Right cardiac atrium (tissue), 5 donors: ENCODE measurements around the gene SLC22A12. TPM values are rescaled to one million over a fixed set of nuclear protein-coding genes. Genes with fewer than 3 reads are reported as not detected.
A peak's percentile ranks its signal among the peaks of the same experiment; 100 is the strongest.

ENCODE experiments used
- ATAC-seq, 2 donors: fragments of 200-7000 bp; cut with Tn5 transposase; one replicate each; pipeline versions ENCODE4 v1.8.0 to v1.9.1; 2020; ENCODE audit warnings: moderate library complexity in 2 of 2, mild to moderate bottlenecking in 1 of 2
- DNase-seq, 3 donors: peaks; one replicate each; pipeline ENCODE4 v3.0.0-alpha.2; 2020
- H3K27ac ChIP-seq: one replicate; pipeline ENCODE4 v1.5.1; 2013; ENCODE audit warnings: mild to moderate bottlenecking, low read length, control low read depth, moderate library complexity
- H3K27me3 ChIP-seq: one replicate; pipeline ENCODE4 v1.6.1; 2013; ENCODE audit not compliant: control insufficient read depth, insufficient read depth
- H3K4me1 ChIP-seq: one replicate; pipeline ENCODE4 v1.6.1; 2013; ENCODE audit warnings: low read length; ENCODE audit not compliant: control insufficient read depth, insufficient read depth
- H3K4me3 ChIP-seq: one replicate; pipeline ENCODE4 v1.5.1; 2013; ENCODE audit warnings: low read length, control low read depth
- H3K9me3 ChIP-seq: one replicate; pipeline ENCODE4 v1.6.1; 2013; ENCODE audit warnings: low read length; ENCODE audit not compliant: control insufficient read depth
- WGBS: extraction: QIAGEN DNeasy Blood & Tissue Kit; methylation state at CpG from one replicate; pipeline ENCODE4 v1.1.7; 2013; 5-methylcytosine and 5-hydroxymethylcytosine counted together
- intact Hi-C, 4 donors: fragments of 100-400 bp; cut with DNase I; formaldehyde crosslinking; loops; one replicate each; pipeline versions ENCODE4 v1.11.0 to v1.14.0; 2022 to 2023
- polyA plus RNA-seq: library from polyadenylated mRNA; stranded (reverse); fragments of 200-250 nt; gene quantifications from one replicate; pipeline ENCODE4 v1.2.3, GENCODE V29; 2013
- total RNA-seq, 4 donors: library from RNA; stranded (reverse); fragmentation: NEBNext Ultra II Directional; extraction: Animal tissue kit (Norgen Biotek cat#: 25700); gene quantifications; one replicate each; pipeline ENCODE4 v1.2.1, GENCODE V29; 2021
- donor health status: healthy with polysubstance abuse.
- donor health status: DM: no; HTN: yes; CAD: no.
- donor health status: DM: no; HTN: no; CAD: no.
- donor health status: DM: no; HTN: yes; CAD: no; lungs with severe emphysema.
- donor health status: DM: yes; HTN: yes; CAD: no.

Gene SLC22A12
- total and polyA plus RNA-seq, 5 donors = not detected

- no peaks in the 10 kb centered on the region for H3K4me1 ChIP-seq
- intact Hi-C loops = no loop called here
- H3K27ac ChIP-seq = no peak overlapping the region
- H3K4me3 ChIP-seq = no peak overlapping the region
- no peaks in the 10 kb centered on the region for H3K27me3 ChIP-seq
- ATAC-seq (no peak), DNase-seq (no peak)
- no peaks in the 10 kb centered on the region for H3K9me3 ChIP-seq
- WGBS = 90% methylated on average over 4 of the region's 4 CpGs
These were observed 40.7 kb downstream of the SLC22A12 start for GRCh38 chr11:64631675-64632074.

GRCh38 chr11:64632237-64632636 is 41.2 kb downstream of the SLC22A12 start:
- Histone ChIP-seq H3K27ac (no peak overlapping the region), H3K27me3 (no peaks in the 10 kb centered on the region), H3K9me3 (no peaks in the 10 kb centered on the region), H3K4me1 (no peaks in the 10 kb centered on the region), H3K4me3 (no peak overlapping the region)
- no peak for DNase-seq
- no peak for ATAC-seq
- intact Hi-C loops = no loop called here
- 74% methylated on average over 6 of the region's 6 CpGs for WGBS

GRCh38 chr11:64632654-64633053 is 41.6 kb downstream of the SLC22A12 start:
- 85% methylated on average over 10 of the region's 10 CpGs for whole genome bisulfite sequencing
- H3K4me3 ChIP-seq = no peak overlapping the region
- intact Hi-C loops = no loop called here
- no peaks in the 10 kb centered on the region for H3K9me3 ChIP-seq
- H3K27me3 ChIP-seq = no peaks in the 10 kb centered on the region
- H3K4me1 ChIP-seq = no peaks in the 10 kb centered on the region
- DNase-seq = no peak
- ATAC-seq = no peak
- no peak overlapping the region for H3K27ac ChIP-seq

- no peak for DNase-seq
- no peak overlapping the region for H3K27ac ChIP-seq
- no peaks in the 10 kb centered on the region for H3K4me1 ChIP-seq
- H3K9me3 ChIP-seq = no peaks in the 10 kb centered on the region
- H3K27me3 ChIP-seq = no peaks in the 10 kb centered on the region
- 71% methylated on average over 7 of the region's 7 CpGs for WGBS
- no peak for ATAC-seq
- intact Hi-C loops = no loop called here
- no peak overlapping the region for H3K4me3 ChIP-seq
These were observed 42.6 kb downstream of the SLC22A12 start for GRCh38 chr11:64633555-64634159.

DNA sequence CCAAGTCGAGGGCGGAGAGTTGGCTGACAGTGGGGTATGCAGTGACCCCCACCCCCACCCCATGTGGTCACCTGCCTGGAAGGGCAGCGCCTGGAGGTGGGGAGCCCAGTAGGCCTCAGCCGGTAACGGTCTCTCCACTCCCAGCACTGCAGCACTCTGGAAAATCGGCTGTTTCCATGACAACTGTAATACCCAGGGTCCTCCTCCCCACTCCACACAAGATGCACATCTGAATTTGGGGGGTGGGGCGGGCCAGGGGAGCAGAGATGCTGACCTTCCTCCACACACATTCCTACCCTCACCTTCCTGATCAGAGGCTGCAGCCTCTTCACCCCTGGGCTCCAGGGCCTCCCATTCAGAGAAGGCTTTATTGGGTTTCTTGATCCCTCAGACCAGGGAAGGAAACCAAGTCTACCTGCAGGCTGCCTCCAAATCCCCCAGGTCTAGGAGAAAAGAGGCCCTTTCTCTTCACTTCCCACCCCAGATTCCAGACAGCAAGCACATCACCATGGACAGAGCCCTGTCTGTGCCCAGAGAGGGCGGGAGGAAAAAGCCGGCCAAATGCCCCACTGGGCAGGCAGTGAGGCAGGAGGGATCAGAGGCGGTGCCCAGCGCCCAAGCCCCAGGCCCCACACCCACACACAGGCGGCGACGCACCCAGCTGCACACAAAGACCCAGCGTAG is 46.5 kb downstream of the SLC22A12 start:
- DNase-seq (peak in 1 of 3 donors; percentile 24), ATAC-seq (peak in 1 of 2 donors; percentile 7)
- Histone ChIP-seq H3K9me3 (no peaks in the 10 kb centered on the region), H3K27me3 (no peaks in the 10 kb centered on the region), H3K4me1 (peaks cover 3% of the 10 kb centered on the region), H3K27ac (no peak overlapping the region), H3K4me3 (no peak overlapping the region)
- intact Hi-C loops = no loop called here
- WGBS = 58% methylated on average over 15 of the region's 15 CpGs

- intact Hi-C loops = no loop called here
- ATAC-seq (peak; percentile 46 to 48), DNase-seq (peak in 1 of 3 donors; percentile 61)
- H3K27ac ChIP-seq = no peak overlapping the region
- peak overlapping the region; percentile 0 for H3K4me3 ChIP-seq
- no peaks in the 10 kb centered on the region for H3K9me3 ChIP-seq
- peaks cover 3% of the 10 kb centered on the region for H3K4me1 ChIP-seq
- 13% methylated on average over 37 of the region's 37 CpGs for WGBS
- H3K27me3 ChIP-seq = no peaks in the 10 kb centered on the region
These were observed 47.1 kb downstream of the SLC22A12 start for GRCh38 chr11:64638018-64638665.

- no peaks in the 10 kb centered on the region for H3K9me3 ChIP-seq
- H3K27ac ChIP-seq = no peak overlapping the region
- no peaks in the 10 kb centered on the region for H3K27me3 ChIP-seq
- no peak overlapping the region for H3K4me3 ChIP-seq
- DNase-seq (no peak), ATAC-seq (no peak)
- peaks cover 3% of the 10 kb centered on the region for H3K4me1 ChIP-seq
- over 99% methylated on average over 2 of the region's 2 CpGs for WGBS
- intact Hi-C loops = no loop called here
These were observed 47.8 kb downstream of the SLC22A12 start for GRCh38 chr11:64638829-64639228.

DNA sequence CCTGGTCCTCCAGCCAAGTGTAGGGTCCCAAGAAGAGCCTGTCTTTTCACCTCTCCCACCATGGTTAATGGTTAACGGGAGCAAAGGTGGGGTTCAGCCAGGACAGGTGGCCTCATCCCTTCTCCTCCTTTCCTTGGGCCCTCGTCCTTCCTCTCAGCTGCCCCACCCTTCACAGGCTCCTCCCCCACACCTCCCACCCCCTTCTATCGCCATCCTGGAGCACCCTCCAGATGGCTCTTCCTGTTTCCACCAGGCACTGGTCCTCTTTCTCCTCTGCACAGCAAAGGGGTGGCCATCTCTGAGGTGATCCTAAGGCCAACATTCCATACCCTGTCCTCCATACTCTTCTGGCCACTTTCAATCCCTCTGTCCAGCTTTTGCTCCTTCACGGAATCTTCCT is 48.9 kb downstream of the SLC22A12 start:
- intact Hi-C loops = loop anchor here in 1 of 4 donors (10.0 kb wide), 1 partner anchor 185 kb away; no protein-coding TSS in a partner anchor
- H3K4me3 ChIP-seq = no peak overlapping the region
- no peaks in the 10 kb centered on the region for H3K9me3 ChIP-seq
- no peak for ATAC-seq
- H3K27me3 ChIP-seq = no peaks in the 10 kb centered on the region
- no peak for DNase-seq
- peaks cover 3% of the 10 kb centered on the region for H3K4me1 ChIP-seq
- H3K27ac ChIP-seq = no peak overlapping the region
- 77% methylated on average over 4 of the region's 4 CpGs for WGBS

DNA sequence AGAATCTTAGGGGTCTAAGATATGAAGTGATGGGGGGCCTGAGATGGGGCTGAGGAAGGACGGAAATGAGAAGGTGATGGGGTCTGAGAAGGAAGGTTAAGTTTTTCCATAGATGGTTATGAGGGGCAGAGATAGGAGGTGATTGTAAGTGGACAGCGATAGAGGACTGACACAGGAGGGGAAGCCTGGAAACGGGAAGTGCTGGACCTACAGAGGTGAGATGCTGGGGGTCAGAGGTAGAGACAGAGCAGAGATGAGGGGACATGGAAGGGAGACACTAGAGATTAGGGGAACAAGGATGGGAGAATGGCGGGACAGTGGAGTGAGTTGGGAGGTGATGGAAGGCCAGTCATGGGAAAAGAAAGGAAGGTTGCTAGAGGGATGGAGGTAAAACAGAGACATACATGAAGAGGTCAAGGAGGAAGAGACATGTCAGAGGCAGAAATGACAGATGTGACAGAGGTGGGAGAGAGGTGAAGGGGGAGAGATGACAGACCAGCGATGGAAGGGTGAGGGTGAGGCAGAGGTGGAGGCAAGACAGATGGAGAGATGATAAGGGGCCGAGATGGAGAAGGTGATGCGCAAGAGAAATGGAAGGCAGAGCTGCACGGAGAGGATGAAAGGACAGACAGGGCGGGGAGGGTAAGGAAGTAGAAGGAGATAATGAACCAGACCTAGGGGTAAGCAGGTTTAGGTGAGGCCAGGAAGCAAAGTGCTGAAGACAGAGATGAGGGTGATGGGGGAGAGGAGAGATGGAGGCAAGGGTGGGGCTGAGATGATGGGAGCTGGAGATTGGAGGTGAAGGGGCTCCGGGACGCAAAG is 50.8 kb downstream of the SLC22A12 start:
- WGBS = 48% methylated on average over 11 of the region's 11 CpGs
- H3K9me3 ChIP-seq = no peaks in the 10 kb centered on the region
- no peak overlapping the region for H3K4me3 ChIP-seq
- no peaks in the 10 kb centered on the region for H3K27me3 ChIP-seq
- intact Hi-C loops = loop anchor here in 1 of 4 donors (10.0 kb wide), 1 partner anchor 187 kb away; no protein-coding TSS in a partner anchor
- ATAC-seq (no peak), DNase-seq (peak in 1 of 3 donors; percentile 3)
- H3K4me1 ChIP-seq = peaks cover 3% of the 10 kb centered on the region
- H3K27ac ChIP-seq = no peak overlapping the region

DNA sequence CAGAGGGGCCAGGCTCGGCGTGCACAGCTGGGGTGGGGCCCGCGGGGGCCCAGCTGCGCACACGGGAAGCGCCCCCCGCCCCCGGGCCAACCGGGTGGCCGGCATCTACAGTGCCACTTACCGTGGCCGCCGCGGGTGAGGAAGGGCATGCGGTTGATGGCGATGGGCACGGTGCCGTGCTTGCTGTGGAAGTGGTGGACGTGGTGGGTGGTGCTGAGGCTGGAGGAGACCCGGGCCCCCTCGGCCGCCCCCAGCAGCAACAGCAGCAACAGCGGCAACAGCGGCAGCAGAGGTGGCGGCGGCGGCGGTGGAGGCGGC is 51.4 kb downstream of the SLC22A12 start:
- intact Hi-C loops = loop anchor here in 1 of 4 donors (10.0 kb wide), 1 partner anchor 188 kb away; no protein-coding TSS in a partner anchor
- Histone ChIP-seq H3K9me3 (no peaks in the 10 kb centered on the region), H3K27me3 (no peaks in the 10 kb centered on the region), H3K27ac (no peak overlapping the region), H3K4me3 (peak overlapping the region; percentile 40), H3K4me1 (peaks cover 3% of the 10 kb centered on the region)
- DNase-seq (peak in 2 of 3 donors; percentile 48 to 68), ATAC-seq (no peak)
- WGBS = 3% methylated on average over 30 of the region's 30 CpGs
